NCI-H146 (cell line): Measurements from ENCODE around the gene CA11.

ENCODE experiments used
- DNase-seq: peaks from one replicate; lab custom pipeline; 2025; lab: John Stamatoyannopoulos, UW

CA11 gene

DNA sequence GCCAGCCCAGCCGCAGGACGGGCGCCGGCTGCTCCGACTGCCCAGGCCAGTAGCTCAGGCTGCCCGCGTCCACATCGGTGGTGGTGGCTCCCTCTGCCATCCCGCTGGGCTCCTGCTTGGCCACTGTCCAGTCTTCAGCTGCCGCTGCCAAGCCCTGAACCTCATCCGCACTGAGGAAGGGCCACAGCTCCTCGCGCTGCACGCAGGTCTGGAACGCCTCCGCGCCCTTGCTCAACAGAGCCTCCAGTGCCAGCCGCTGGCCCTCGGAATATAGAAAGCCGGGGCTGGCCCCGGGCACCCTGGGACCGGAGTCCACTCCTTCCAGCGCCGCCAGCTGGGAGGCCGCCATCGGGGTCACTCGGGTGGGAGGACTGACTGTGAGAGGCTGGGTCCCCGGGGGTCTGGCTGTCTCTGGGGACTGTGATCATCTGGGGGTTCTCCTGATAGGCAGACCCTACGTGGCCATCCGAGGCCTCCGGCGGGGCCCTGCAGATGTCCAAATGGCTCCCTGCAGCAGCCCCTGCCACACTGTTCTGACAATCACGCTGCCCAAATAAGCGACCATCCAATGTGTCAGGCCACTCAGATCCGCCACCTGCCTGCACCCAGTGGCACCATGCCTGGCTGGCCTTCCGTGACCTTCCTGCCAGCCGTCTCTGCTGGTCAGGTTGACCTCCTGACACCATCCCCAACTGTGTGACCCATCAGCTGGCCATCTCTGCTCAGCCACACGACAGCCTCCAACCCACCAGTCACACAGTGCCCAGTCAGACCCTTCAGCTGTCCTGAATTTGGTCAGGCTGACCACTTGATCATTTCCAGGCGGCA lies 32.7 kb downstream of the CA11 start:
- DNase-seq = no peak

DNA sequence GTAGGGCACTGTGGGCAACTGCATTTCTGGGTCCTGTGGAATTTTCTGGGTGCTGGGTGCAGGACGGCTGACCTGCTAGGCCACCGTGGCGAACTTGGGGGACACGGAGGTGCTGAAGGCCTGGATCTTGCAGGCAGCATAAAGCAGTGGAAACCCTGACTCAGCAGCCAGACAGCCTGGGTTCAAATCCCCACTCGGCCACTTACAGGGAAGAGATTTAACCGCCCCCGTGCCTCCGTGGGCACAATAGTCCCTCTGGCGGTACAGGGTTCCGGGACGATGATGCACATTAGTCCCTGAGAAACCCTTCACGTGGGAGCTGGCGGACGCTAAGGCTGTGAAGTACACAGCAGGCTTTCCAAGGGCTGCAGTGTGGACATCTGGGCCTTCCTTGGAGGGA lies 34.1 kb downstream of the CA11 start:
- DNase-seq = no peak

DNA sequence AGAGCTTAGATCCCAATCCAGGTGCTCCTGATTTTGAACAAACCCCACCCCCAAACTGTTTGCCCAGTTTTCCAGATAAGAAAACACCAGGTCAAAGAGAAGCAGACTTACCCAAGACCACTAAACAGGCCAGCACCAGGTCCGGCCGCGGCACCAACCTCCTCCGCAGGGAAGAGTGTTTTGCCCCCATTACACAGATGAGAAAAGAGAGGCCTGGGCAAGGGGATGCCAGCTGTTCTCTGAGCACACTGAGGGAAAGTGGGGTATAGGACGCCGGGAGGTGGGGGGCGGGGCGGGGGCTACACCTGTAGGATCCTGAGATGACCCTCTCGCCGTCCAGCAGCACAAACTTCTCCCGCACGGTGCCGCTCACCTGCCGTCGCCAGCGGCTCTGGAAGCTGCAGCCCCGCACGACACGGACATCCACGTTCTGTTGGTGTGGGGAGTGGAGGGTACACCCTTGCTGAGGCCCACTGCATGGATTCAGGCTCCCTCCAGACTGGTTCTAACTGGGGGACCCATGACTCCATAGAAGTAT lies 36.3 kb downstream of the CA11 start:
- no peak for DNase-seq

DNA sequence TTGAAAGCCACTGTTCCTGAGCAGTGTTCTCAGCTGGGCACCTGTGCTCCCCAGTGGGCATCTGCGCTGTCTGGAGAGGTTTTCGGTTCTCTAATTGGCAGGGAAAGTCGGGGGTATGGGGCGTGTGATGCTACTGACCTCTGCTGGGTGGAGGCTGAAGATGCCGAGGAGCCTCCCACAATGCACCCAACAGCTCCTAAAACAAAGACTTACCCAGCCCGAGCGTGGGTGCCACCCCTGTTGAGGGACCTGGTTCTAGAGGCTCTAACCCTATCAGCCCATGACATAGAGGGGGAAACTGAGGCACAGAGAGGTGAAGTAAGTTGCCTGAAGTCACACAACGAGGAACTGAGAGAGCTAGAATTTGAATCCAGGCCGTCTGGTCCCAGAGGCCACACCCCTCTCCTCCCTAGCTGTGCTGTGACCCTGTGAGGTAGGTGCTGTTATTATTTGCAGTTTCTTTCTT lies 37.2 kb downstream of the CA11 start:
- DNase-seq = peak; percentile 83

DNA sequence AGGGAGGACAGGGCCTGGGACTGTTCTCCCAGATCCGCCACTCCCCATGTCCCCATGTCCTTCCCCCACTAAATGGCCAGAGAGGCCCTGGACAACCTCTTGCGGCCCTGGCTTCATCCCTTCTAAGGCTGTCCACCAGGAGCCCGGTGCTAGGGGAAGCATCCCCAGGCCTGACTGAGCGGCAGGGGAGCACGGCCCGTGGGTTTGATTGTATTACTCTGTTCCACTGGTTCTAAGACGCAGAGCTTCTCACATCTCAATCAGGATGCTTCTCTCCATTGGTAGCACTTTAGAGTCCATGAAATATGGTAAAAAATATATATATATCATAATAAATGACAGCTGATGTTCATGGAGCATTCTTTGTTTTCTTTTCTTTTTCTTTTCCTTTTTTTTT lies 38.6 kb downstream of the CA11 start:
- no peak for DNase-seq

DNA sequence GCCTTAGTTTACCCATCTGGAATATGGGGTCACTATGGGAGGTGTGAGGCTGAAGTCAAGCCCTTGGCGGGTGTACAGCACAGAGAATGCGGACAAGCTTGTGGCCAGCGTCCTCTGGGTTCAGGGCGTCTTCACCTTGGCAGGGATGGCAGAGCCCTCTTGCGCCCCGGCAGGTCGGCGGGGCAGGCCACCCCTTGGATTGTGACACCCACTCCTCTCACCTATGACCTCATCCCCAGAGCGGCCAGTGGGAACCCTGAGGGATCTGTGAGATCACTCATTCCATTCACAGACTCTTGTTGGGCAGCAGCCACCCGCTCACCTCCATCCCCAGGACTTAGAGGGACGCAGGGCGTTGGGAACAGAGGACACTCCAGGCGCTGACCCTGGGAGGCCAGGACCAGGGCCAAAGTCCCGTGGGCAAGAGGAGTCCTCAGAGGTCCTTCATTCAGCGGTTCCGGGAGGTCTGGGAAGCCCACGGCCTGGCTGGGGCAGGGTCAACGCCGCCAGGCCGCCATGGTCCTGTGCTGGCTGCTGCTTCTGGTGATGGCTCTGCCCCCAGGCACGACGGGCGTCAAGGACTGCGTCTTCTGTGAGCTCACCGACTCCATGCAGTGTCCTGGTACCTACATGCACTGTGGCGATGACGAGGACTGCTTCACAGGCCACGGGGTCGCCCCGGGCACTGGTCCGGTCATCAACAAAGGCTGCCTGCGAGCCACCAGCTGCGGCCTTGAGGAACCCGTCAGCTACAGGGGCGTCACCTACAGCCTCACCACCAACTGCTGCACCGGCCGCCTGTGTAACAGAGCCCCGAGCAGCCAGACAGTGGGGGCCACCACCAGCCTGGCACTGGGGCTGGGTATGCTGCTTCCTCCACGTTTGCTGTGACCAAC lies 39.3 kb downstream of the CA11 start, which contains the start of gene SPACA4:
Gene SPACA4, plus strand, starts transcription at position 280 of the 896 bp plus-strand sequence. Its CDS starts 237 bp downstream, at position 517.
- no peak for DNase-seq

DNA sequence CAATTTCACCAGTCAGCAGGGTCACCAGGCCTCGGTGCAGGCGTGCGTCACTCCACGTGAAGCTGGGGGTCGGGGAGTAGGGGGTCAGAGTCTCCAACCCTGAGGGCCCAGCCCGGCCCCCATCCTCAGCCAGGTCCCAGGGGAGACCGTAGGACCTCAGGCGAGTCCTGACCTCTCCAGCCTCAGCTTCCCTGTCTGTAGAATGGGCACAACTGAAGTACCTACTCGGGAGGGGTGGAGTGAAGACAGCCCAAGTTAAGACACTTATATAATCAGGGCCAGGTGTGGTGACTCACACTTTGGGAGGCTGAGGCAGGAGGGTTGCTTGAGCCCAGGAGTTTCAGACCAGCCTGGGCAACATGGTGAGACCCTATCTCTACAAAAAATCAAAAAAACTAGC lies 42.1 kb downstream of the CA11 start:
- DNase-seq = no peak

DNA sequence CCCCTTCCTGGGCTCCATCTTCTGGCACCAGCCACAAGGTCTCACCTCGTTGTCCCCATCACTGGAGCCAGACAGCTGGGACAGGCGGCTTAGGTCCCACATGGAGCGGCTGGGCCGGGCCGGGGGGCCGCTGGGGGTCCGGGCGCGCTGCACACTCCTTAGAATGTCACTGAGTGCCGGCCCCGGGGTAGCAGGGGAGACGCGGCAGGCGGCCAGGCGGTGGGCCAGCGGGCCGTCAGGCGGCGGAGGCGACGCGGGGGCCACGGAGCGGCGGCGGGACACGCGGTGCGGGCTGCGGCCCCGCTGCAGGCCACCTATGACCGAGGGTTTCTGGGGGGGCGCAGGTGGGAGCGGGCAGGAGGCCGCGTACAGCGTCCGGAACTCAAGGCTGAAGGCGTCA lies 42.5 kb downstream of the CA11 start:
- no peak for DNase-seq

DNA sequence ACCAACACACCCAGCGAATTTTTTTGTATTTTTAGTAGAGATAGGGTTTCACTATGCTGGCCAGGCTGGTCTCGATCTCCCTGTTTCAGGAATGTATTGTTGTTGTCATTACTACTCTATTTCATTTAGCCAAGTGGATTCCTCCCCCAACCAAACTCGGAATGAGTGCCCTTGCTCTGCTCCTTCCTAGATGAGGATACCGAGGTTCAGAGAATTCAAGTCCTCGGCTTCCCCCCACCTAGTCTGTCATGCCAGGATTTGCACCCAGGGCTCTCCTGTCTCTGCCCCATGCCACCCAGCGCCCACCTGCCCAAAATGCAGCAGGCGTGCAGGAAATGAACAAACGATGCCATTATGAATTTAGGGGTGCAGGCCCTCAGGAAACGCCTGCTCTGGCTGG lies 43.0 kb downstream of the CA11 start:
- DNase-seq = no peak

DNA sequence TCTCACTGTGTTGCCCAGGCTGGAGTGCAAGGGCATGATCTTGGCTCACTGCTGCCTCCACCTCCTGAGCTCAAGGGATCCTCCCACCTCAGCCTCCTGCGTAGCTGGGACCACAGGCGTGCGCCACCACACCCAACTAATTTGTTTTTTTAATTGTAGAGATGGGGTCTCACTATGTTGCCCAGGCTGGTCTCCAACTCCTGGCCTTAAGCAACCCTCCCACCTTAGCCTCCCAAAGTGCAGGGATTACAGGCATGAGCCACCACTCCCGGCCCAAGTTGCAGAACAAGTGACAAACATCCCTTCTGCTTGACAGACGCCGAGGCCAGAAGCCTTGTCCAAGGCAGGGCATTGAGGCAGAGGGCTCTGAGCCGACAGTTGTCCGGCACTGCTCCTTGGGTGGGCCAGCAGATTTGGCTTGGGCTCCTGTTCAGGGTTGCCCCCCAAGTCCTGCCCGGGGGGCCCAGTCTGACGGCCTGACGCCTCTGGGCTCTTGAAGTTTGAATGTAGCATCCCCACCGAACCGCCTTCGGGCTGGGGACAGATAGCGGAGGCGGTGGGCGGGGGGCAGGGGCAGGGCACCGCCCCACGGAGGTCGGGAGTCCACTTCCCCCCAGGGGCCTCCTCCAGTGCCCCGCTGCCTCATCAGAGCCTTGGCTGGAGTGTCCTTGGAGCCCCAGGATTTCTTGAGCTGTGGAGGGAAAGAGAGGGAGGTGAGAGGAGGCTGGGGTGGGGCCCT lies 45.1 kb downstream of the CA11 start:
- no peak for DNase-seq

DNA sequence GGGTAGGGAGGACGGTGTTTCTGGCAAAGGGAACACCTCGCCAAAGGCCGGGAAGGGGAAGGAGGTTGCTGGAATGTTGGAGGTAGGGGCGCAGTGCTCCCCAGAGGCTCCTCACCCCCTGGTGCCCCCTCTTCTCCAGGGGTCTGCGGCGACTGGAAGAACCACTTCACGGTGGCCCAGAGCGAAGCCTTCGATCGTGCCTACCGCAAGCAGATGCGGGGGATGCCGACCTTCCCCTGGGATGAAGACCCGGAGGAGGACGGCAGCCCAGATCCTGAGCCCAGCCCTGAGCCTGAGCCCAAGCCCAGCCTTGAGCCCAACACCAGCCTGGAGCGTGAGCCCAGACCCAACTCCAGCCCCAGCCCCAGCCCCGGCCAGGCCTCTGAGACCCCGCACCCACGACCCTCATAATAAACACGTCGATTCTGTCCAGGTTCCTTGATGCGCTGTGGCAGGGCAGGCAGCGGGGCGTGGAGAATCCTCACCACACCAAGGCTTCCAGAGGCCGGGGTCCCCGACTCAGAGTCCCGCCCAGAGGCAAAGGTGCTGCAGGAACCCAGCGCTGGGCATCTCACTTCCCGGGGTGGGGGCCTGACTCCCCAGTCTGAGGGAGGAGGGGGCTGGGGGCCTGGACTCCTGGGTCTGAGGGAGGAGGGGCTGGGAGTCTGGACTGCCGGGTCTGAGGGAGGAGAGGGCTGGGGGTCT lies 46.8 kb downstream of the CA11 start:
- no peak for DNase-seq

DNA sequence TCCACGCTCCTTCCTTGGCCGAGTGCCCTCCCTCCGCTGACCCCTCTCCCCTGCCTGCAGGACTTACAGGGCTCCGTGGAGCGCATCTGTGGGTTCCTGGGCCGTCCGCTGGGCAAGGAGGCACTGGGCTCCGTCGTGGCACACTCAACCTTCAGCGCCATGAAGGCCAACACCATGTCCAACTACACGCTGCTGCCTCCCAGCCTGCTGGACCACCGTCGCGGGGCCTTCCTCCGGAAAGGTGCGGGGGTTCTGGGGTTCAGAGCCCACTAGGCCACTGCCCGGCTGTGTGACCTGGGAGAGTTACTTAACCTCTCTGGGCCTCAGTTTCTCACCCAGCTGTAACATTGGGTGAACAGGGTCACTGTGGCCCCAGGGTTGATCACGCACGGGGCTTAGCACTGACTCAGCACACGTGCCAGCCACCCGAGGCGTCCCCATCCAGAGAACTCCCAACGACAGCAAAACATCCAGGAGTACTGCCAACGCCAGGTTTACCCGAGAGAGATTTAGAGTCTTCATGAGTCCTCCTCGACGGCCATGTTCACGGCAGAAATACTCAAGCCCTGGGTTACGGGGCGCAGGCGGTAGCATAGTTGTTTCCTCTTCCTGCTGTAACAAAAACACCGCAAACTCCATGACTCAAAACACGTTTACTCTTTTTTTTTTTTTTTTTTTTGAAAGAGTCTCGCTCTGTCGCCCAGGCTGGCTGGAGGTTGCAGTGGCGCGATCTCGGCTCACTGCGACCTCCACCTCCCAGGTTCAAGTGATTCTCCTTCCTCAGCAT lies 49.1 kb downstream of the CA11 start:
- DNase-seq = no peak

DNA sequence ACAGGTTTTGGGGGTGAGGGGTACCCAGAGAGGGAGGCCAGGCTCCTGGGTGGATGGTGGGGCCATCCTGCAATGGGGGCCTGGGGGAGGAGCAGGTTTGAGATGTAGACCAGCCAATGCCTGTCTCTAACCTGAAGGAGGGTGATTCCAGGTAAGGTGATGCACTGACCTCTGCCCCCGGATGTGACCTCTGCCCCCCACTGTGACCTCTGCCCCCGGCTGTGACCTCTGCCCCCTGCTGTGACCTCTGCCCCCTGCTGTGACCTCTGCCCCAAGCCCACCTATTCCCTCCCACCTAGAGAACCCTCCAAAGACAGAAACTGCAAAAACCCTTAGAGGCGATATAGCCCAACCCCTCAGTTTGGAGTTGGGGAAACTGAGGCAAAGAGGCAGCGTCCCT lies 49.8 kb downstream of the CA11 start:
- no peak for DNase-seq

DNA sequence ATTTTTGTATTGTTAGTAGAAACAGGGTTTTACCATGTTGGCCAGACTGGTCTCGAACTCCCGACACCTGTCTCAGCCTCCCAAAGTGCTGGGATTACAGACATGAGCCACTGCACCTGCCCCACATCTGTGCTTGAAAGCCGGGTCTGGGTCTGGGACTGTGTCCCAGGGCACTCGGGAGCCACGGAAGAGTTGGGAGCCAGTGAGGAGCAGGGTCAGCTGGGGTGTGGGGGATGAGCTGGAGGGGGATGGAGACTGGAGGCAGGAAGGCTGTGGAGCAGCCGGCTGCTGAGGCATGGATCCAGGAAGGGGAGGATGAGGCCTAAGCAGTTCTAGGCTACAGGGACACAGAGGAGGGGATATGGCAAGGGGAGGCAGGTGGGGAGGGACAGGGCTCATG lies 50.2 kb downstream of the CA11 start:
- no peak for DNase-seq

DNA sequence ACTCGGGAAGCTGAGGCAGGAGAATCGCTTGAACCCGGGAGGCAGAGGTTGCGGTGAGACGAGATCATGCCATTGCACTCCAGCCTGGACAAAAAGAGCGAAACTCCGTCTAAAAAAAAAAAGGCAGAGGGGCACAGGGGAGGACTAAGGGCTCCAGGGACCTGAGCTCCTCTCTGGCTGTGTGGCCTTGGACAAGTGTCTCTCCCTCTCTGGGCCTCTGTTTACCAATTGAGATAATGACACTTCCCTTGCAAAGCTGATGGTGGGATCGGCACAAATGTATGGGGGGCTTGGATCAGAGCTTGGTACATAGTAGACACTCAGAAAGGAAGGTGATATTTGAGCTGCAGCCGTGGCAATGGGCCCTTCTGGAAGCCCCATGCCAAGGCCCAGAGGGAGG lies 50.8 kb downstream of the CA11 start:
- DNase-seq = no peak

DNA sequence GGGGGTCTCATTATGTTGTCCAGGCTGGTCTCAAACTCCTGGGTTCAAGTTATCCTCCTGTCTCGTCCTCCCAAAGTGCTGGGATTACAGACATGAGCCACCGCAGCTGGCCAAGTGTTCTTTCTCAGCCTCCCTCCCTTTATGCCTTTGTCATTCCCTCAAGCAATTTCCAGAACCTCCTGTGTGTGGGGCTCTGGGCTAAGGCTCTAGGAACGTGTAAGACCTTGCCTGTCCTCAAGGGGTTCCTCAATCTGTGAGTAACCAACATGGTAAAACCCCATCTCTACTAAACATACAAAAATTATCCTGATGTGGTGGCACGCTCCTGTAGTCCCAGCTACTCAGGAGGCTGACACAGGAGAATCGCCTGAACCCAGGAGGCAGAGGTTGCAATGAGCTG lies 55.0 kb downstream of the CA11 start:
- no peak for DNase-seq

DNA sequence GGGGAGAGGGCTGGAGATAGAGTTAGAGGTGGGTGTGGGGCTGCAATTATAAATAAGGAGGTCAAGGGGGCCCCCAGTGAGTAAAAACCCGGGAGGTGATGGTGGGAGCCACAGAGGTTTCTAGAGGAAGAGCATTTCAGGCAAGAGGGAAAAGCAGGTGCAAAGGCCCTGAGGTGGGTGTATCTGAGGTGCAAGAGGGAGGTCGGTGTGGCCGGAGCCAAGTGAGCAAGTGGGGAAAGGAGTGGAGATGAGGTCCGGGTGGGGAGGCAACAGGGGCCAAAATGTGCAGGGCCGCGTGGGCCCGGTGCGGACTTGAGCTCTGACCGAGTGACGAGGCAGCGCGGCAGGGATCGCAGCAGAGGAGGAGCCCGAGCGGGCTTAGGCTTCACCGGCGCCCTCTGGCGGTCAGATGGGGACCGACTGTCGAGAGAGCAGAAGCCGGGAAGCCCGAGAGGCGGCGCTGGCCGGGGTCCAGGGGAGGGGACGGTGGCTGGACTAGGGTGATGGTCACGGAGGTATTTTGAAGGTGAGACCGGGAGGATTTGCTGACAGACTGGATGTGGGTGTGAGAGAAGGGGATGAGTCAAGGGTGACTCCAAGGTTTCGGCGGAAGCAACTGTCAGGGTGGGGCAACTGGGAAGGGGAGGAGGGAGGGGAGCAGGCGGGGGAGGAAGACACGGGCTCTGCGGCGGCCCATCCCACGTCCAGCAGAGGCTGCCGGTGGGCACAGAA lies 57.2 kb downstream of the CA11 start:
- DNase-seq = peak; percentile 87
